ENCODE results near the gene WSCD1.

Gene WSCD1

GRCh38 chr17:6061290-6061689 lies 8.9 kb upstream of the WSCD1 start:
- no peak for DNase-seq (ENCODE audit: low read depth)

- DNase-seq (ENCODE audit: low read depth), result no peak
These were observed 5.3 kb upstream of the WSCD1 start for GRCh38 chr17:6064868-6065267.

GRCh38 chr17:6065351-6065750 lies 4.8 kb upstream of the WSCD1 start:
- DNase-seq (ENCODE audit: low read depth), result no peak

- DNase-seq (ENCODE audit: low read depth), result no peak
These were observed 3.8 kb upstream of the WSCD1 start for GRCh38 chr17:6066183-6066948.

GRCh38 chr17:6067060-6067459 lies 3.1 kb upstream of the WSCD1 start:
- DNase-seq (ENCODE audit: low read depth), result no peak

GRCh38 chr17:6070430-6070912 lies 292 bp downstream of the WSCD1 start:
- no peak for DNase-seq (ENCODE audit: low read depth)

GRCh38 chr17:6070913-6071511 lies 833 bp downstream of the WSCD1 start:
- DNase-seq (ENCODE audit: low read depth), result no peak

- no peak for DNase-seq (ENCODE audit: low read depth)
These were observed 1.4 kb downstream of the WSCD1 start for GRCh38 chr17:6071528-6072065.

GRCh38 chr17:6072157-6072556 lies 2.0 kb downstream of the WSCD1 start:
- DNase-seq (ENCODE audit: low read depth), result no peak

- no peak for DNase-seq (ENCODE audit: low read depth)
These were observed 2.4 kb downstream of the WSCD1 start for GRCh38 chr17:6072611-6073010.

GRCh38 chr17:6073620-6074019 lies 3.4 kb downstream of the WSCD1 start:
- DNase-seq (ENCODE audit: low read depth), result no peak

GRCh38 chr17:6075050-6075449 lies 4.9 kb downstream of the WSCD1 start:
- no peak for DNase-seq (ENCODE audit: low read depth)

- no peak for DNase-seq (ENCODE audit: low read depth)
These were observed 5.7 kb downstream of the WSCD1 start for GRCh38 chr17:6075845-6076244.

- DNase-seq (ENCODE audit: low read depth), result no peak
These were observed 7.6 kb downstream of the WSCD1 start for GRCh38 chr17:6077752-6078151.

GRCh38 chr17:6078458-6078871 lies 8.3 kb downstream of the WSCD1 start:
- no peak for DNase-seq (ENCODE audit: low read depth)

GRCh38 chr17:6079155-6079888 lies 9.1 kb downstream of the WSCD1 start:
- DNase-seq (ENCODE audit: low read depth), result no peak

GRCh38 chr17:6079960-6080359 lies 9.8 kb downstream of the WSCD1 start:
- DNase-seq (ENCODE audit: low read depth), result no peak

GRCh38 chr17:6080711-6081430 lies 10.7 kb downstream of the WSCD1 start:
- no peak for DNase-seq (ENCODE audit: low read depth)

GRCh38 chr17:6082335-6082734 lies 12.2 kb downstream of the WSCD1 start:
- no peak for DNase-seq (ENCODE audit: low read depth)

- no peak for DNase-seq (ENCODE audit: low read depth)
These were observed 14.4 kb downstream of the WSCD1 start for GRCh38 chr17:6084311-6085161.

- no peak for DNase-seq (ENCODE audit: low read depth)
These were observed 15.6 kb downstream of the WSCD1 start for GRCh38 chr17:6085812-6086211.
